MCF 10A (cell line): ENCODE measurements around the gene RLN1. TPM values are rescaled to one million over a fixed set of nuclear protein-coding genes. Genes with fewer than 3 reads are reported as not detected.
"Not testable (repeated sequence)": the region's sequence is repeated elsewhere in the genome, so short reads cannot be mapped to it uniquely, and the experiment has no call there.

Experiments
- Bru-seq: library from RNA; stranded (reverse); fragments of 400-500 nt; gene quantifications from one replicate; lab custom pipeline; 2021; lab: Mats Ljungman, UMichigan
- BruChase-seq, 2 experiments: library from RNA; stranded (reverse); fragments of 400-500 nt; gene quantifications; one replicate each; lab custom pipeline; 2021; lab: Mats Ljungman, UMichigan
- BruUV-seq: library from RNA; stranded (reverse); fragments of 400-500 nt; replicated peaks from 2 replicates; lab custom pipeline; 2021; lab: Mats Ljungman, UMichigan
- CTCF ChIA-PET: fragments of 300-600 bp; sonication (Branson Sonifier 250); formaldehyde crosslinking; extraction: SDS; loops from one replicate; lab custom pipeline; 2021; ENCODE audit warnings: antibody characterized with exemption, inconsistent platforms; lab: Yijun Ruan, JAX
- POLR2A ChIA-PET: fragments of 300-600, 350-650 bp; sonication (Branson Sonifier 250); formaldehyde crosslinking; extraction: SDS; loops from one replicate; lab custom pipeline; 2020; ENCODE audit warnings: antibody characterized with exemption, inconsistent platforms; lab: Yijun Ruan, JAX
- DNase-seq: peaks from one replicate; pipeline ENCODE4 v3.0.0-alpha.2; 2018; ENCODE audit not compliant: unreplicated experiment
- H3K27ac Mint-ChIP-seq: one replicate; pipeline ENCODE4 v1.8.0; 2022; ENCODE audit warnings: mild to moderate bottlenecking, low read depth, mixed read lengths; ENCODE audit not compliant: unreplicated experiment
- H3K27me3 Mint-ChIP-seq: one replicate; pipeline ENCODE4 v1.8.0; 2022; ENCODE audit warnings: mixed read lengths; ENCODE audit not compliant: insufficient read depth, unreplicated experiment
- H3K36me3 Mint-ChIP-seq: one replicate; pipeline ENCODE4 v1.8.0; 2022; ENCODE audit warnings: mild to moderate bottlenecking, moderate library complexity, mixed read lengths; ENCODE audit not compliant: insufficient read depth, unreplicated experiment
- H3K4me1 Mint-ChIP-seq: one replicate; pipeline ENCODE4 v1.8.0; 2022; ENCODE audit warnings: mixed read lengths; ENCODE audit not compliant: insufficient read depth, unreplicated experiment
- H3K4me3 Mint-ChIP-seq: one replicate; pipeline ENCODE4 v1.8.0; 2022; ENCODE audit warnings: mild to moderate bottlenecking, moderate library complexity, mixed read lengths; ENCODE audit not compliant: unreplicated experiment
- H3K9me3 Mint-ChIP-seq: one replicate; pipeline ENCODE4 v1.8.0; 2022; ENCODE audit warnings: mixed read lengths; ENCODE audit not compliant: unreplicated experiment
- intact Hi-C: fragments of 100-400 bp; cut with micrococcal nuclease; formaldehyde crosslinking; loops from 2 replicates; pipeline ENCODE4 v1.14.1; 2022
- long read RNA-seq: library from polyadenylated mRNA; stranded (forward); transcript quantifications from one replicate; pipeline ENCODE4 v2.0.0, GENCODE V29; 2022
- total RNA-seq: library from RNA; stranded (reverse); gene quantifications from 2 replicates; pipeline ENCODE4 v1.2.3, GENCODE V29; 2022
- TF ChIP-seq, protein P1 (sequence below): fragments of 200-600 bp; IDR thresholded peaks from one replicate; pipeline ENCODE4 v1.8.0; 2022; ENCODE audit warnings: antibody characterized with exemption, mild to moderate bottlenecking; ENCODE audit not compliant: unreplicated experiment

RLN1 gene
- total RNA-seq: not detected in 2 replicates
- percentile 18 among the genes with signal in this experiment for Bru-seq, nascent RNA
- percentile 24 among the genes with signal in this experiment for BruChase-seq, experiment 1, labeled RNA remaining after a 6-hour chase
- BruChase-seq, experiment 2, labeled RNA remaining after a 2-hour chase: percentile 24 among the genes with signal in this experiment
- long read RNA-seq: 0 reads

DNA sequence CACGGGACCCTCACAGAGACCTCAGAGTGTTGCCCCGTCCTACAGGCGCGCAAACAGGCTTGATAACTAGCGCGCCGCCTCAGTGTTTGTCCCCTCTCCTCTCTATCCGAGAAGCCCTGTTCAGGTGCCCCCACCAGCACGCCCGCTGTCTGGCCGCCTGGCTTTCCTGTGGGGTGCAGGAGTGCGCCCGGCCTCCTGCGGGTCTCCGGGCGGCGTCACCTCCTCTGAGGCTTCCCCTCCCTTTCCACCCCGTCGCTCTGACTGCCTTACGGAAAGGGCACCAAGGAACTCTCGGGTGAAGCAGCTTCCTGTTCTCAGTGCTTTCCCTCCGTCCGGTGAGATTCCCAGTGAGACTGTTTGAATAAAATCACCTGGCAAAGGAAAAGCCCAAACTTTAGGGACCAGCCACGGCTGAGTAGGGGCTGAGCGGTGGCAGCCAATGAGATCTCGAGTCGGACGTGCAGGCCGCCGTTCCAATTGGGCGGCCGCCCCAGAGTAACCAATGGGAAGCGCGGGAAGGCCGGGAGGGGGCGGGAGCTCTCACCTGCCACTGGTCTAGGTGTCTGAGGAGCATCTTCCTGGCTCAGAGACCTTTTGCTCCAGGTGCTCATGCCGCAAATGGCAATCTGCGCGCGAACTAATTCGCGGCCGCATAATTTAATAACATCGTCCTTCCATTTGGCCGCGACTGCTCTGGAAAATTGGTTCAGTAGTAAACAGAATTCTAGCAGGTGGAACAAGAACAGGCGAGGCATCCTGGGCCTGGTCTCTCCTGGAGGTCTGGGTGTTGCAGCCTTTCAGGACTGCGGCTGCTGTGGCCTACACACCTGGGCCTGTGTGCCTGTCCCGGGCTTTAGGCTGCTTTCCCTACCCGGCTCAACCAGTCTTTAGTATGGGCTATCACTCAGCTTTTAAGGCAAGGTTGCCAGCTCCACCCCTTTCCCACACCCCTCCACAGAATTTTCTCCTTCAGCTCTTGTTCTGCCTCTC lies at the start of gene RLN1:
TSS of gene RLN1 (minus strand) at position 885 of the 990 bp plus-strand sequence. CDS start at position 755, 130 bp downstream.
- H3K27ac Mint-ChIP-seq, intact Hi-C loops, H3K4me1 Mint-ChIP-seq, H3K4me3 Mint-ChIP-seq, POLR2A ChIA-PET, H3K9me3 Mint-ChIP-seq, DNase-seq, CTCF ChIA-PET, H3K36me3 Mint-ChIP-seq, BruUV-seq: not testable (repeated sequence)
- peaks cover 11% of the 10 kb centered on the region for H3K27me3 Mint-ChIP-seq

DNA sequence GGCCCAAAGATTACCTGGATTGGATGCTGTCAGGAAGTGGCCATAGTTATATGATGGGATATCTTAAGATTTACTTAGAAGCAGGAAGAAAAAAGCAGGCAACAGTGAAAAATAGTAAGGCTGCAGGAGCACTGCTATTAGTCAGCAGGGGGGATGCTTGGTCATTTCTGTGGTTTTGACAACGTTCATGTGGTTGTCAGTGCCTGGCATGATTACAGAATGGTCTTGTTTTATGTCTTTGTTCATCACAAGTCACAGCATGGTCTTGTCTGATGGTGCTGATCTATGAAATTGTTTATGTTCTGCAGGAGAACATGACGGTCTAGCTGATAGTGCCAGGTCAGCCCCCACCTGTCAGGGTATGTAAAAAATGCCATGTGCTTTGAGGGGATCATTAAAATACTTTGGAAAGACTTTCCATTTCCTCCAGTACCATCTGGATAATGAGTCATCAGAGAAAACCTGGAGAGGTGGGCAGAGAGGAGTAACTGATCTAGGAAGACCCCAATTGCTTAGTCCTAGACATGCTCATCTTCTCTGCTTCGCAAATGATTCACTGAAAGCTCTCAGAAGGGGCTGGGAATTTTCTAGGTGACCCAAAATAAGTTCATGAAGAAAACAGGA lies 49.5 kb upstream of the RLN1 start:
- H3K36me3 Mint-ChIP-seq: no peaks in the 10 kb centered on the region
- H3K27ac Mint-ChIP-seq: no peak overlapping the region

GRCh38 chr9:5388026-5388819 lies 48.5 kb upstream of the RLN1 start:
- no peak for DNase-seq

More for the DNA sequence above, 49.5 kb upstream of the RLN1 start:
- ChIA-PET CTCF (interaction anchor here (0.7 kb wide), 1 partner anchor 42 kb away, joined by 5 read pairs; no protein-coding TSS in a partner anchor), POLR2A (no interaction called here)
- BruUV-seq: no TSS peak
- Mint-ChIP-seq H3K4me3 (no peak overlapping the region), H3K4me1 (peaks cover 21% of the 10 kb centered on the region), H3K27me3 (no peaks in the 10 kb centered on the region), H3K9me3 (no peaks in the 10 kb centered on the region)
- TF ChIP-seq, protein P1, sequence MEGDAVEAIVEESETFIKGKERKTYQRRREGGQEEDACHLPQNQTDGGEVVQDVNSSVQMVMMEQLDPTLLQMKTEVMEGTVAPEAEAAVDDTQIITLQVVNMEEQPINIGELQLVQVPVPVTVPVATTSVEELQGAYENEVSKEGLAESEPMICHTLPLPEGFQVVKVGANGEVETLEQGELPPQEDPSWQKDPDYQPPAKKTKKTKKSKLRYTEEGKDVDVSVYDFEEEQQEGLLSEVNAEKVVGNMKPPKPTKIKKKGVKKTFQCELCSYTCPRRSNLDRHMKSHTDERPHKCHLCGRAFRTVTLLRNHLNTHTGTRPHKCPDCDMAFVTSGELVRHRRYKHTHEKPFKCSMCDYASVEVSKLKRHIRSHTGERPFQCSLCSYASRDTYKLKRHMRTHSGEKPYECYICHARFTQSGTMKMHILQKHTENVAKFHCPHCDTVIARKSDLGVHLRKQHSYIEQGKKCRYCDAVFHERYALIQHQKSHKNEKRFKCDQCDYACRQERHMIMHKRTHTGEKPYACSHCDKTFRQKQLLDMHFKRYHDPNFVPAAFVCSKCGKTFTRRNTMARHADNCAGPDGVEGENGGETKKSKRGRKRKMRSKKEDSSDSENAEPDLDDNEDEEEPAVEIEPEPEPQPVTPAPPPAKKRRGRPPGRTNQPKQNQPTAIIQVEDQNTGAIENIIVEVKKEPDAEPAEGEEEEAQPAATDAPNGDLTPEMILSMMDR: no peak
- intact Hi-C loops: no loop called here
- DNase-seq: peak; percentile 58

More at GRCh38 chr9:5388026-5388819, 48.5 kb upstream of the RLN1 start:
- Mint-ChIP-seq H3K4me3 (no peak overlapping the region), H3K27me3 (no peaks in the 10 kb centered on the region), H3K4me1 (peaks cover 21% of the 10 kb centered on the region), H3K9me3 (no peaks in the 10 kb centered on the region), H3K36me3 (no peaks in the 10 kb centered on the region), H3K27ac (no peak overlapping the region)
- no TSS peak for BruUV-seq
- intact Hi-C loops: no loop called here
- CTCF ChIA-PET: no interaction called here
- POLR2A ChIA-PET: interaction anchor here (0.6 kb wide), 1 partner anchor 216 kb away, joined by 3 read pairs; no protein-coding TSS in a partner anchor
- TF ChIP-seq, protein P1: no peak
